Measurements from ENCODE around the gene RHBDL1. TPM values are rescaled to one million over a fixed set of nuclear protein-coding genes. Genes with fewer than 3 reads are reported as not detected.

Gene RHBDL1
- total RNA-seq, 1 experiment from 2014 or later = 12.7 TPM

GRCh38 chr16:709566-710499 lies 34.4 kb downstream of the RHBDL1 start:
- Histone ChIP-seq H3K79me2 (ENCODE audit: insufficient read depth, low read length) (peaks cover 2% of the 10 kb centered on the region), H3K4me3 (replicated peaks in 1 of 2; ENCODE audit: low read depth in 1 of 2, low read length in 2 of 2) (no peak overlapping the region), H4K20me1 (ENCODE audit: insufficient read depth) (no peaks in the 10 kb centered on the region), H3K4me1 (ENCODE audit: control insufficient read depth in 1 of 2, insufficient read depth in 2 of 2, low read length in 2 of 2) (peaks cover 17 to 54% of the 10 kb centered on the region in 2 experiments), H3K4me2 (ENCODE audit: low read length) (peak overlapping the region; percentile 17; the same call in 1 of the 2 replicates), H2AFZ (ENCODE audit: low read depth, low read length, poor library complexity, severe bottlenecking) (no peak overlapping the region), H3K27ac (ENCODE audit: low read depth, low read length) (no peak overlapping the region), H3K9me2 (ENCODE audit: insufficient read depth) (no peaks in the 10 kb centered on the region), H3K9me3 (ENCODE audit: control insufficient read depth in 1 of 2, insufficient read depth in 1 of 2, low read depth in 1 of 2, low read length in 2 of 2) (no peaks in the 10 kb centered on the region), H3K9ac (ENCODE audit: low read length) (no peak overlapping the region), H3K27me3 (ENCODE audit: insufficient read depth, low read length) (no peaks in the 10 kb centered on the region), H3K36me3 (ENCODE audit: control insufficient read depth in 1 of 2, insufficient read depth in 2 of 2, low read length in 2 of 2) (no peaks in the 10 kb centered on the region)
- intact Hi-C loops (cut with micrococcal nuclease) = loop anchor here (5.0 kb wide), 2 partner anchors 167 to 347 kb away; no protein-coding TSS in a partner anchor
- RAD21 ChIA-PET (ENCODE audit: low non-redundant PET in 1 of 2, low total read pairs in 2 of 2, uncharacterized antibody in 2 of 2, unreplicated experiment in 2 of 2) = no interaction called here
- BruUV-seq (replicated peaks) = no TSS peak
- TF ChIP-seq CTCF (IDR thresholded peaks at IDR 0.05 in 2 of 3, conservative IDR thresholded peaks at IDR 0.05 in 1 of 3; ENCODE audit: borderline replicate concordance in 1 of 3, insufficient read depth in 1 of 3, low read depth in 2 of 3, low read length in 2 of 3) = 0 out of 6 replicates have a peak, but pooled peaks of 1 of the 3 experiments have one; percentile 11
- TF ChIP-seq MAX (IDR thresholded peaks at IDR 0.05) = no peak
- POLR2A ChIA-PET = no interaction called here
- CTCF ChIA-PET = interaction anchor here (1.5 kb wide), 1 partner anchor 18 kb away, joined by 3 read pairs; no protein-coding TSS in a partner anchor
- ATAC-seq = no peak
- DNase-seq (ENCODE audit: low read depth, low spot score) = no peak

- POLR2A ChIA-PET = no interaction called here
- RAD21 ChIA-PET (ENCODE audit: low non-redundant PET in 1 of 2, low total read pairs in 2 of 2, uncharacterized antibody in 2 of 2, unreplicated experiment in 2 of 2) = no interaction called here
- CTCF ChIA-PET = interaction anchor here (1.5 kb wide), 1 partner anchor 18 kb away, joined by 3 read pairs; no protein-coding TSS in a partner anchor
- H3K79me2 ChIP-seq (ENCODE audit: insufficient read depth, low read length) = no peaks in the 10 kb centered on the region
- H3K4me2 ChIP-seq (ENCODE audit: low read length) = no peak overlapping the region
- no peak overlapping the region for H3K9ac ChIP-seq (ENCODE audit: low read length)
- DNase-seq (ENCODE audit: low read depth, low spot score) (no peak), ATAC-seq (no peak)
- no TSS peak for BruUV-seq (replicated peaks)
- H3K27me3 ChIP-seq (ENCODE audit: insufficient read depth, low read length) = no peaks in the 10 kb centered on the region
- H4K20me1 ChIP-seq (ENCODE audit: insufficient read depth) = no peaks in the 10 kb centered on the region
- intact Hi-C loops (cut with micrococcal nuclease) = loop anchor here (5.0 kb wide), 2 partner anchors 167 to 347 kb away; no protein-coding TSS in a partner anchor
- H3K36me3 ChIP-seq (ENCODE audit: control insufficient read depth in 1 of 2, insufficient read depth in 2 of 2, low read length in 2 of 2) = no peaks in the 10 kb centered on the region
- H3K4me3 ChIP-seq (replicated peaks in 1 of 2; ENCODE audit: low read depth in 1 of 2, low read length in 2 of 2) = no peak overlapping the region
- peaks cover 17 to 54% of the 10 kb centered on the region in 2 experiments for H3K4me1 ChIP-seq (ENCODE audit: control insufficient read depth in 1 of 2, insufficient read depth in 2 of 2, low read length in 2 of 2)
- H3K9me2 ChIP-seq (ENCODE audit: insufficient read depth) = no peaks in the 10 kb centered on the region
- no peak overlapping the region for H2AFZ ChIP-seq (ENCODE audit: low read depth, low read length, poor library complexity, severe bottlenecking)
- TF ChIP-seq CTCF (IDR thresholded peaks at IDR 0.05 in 2 of 3, conservative IDR thresholded peaks at IDR 0.05 in 1 of 3; ENCODE audit: borderline replicate concordance in 1 of 3, insufficient read depth in 1 of 3, low read depth in 2 of 3, low read length in 2 of 3) (no peak), RAD21 (IDR thresholded peaks at IDR 0.05; ENCODE audit: low read depth) (no peak), FOSL1 (IDR thresholded peaks at IDR 0.05; ENCODE audit: low read depth) (no peak), MAX (IDR thresholded peaks at IDR 0.05) (no peak), ELF1 (IDR thresholded peaks at IDR 0.05; ENCODE audit: borderline replicate concordance, low read depth) (no peak), ATF3 (IDR thresholded peaks at IDR 0.05) (no peak), TCF7L2 (IDR thresholded peaks at IDR 0.05; ENCODE audit: borderline replicate concordance, extremely low read depth, insufficient read depth, insufficient read length) (no peak), POLR2A (IDR thresholded peaks at IDR 0.05; ENCODE audit: borderline replicate concordance, extremely low read depth, insufficient read depth, insufficient read length) (no peak), CBX3 (IDR thresholded peaks at IDR 0.05; ENCODE audit: low read depth) (no peak), SIN3A (IDR thresholded peaks at IDR 0.05; ENCODE audit: low read depth) (no peak), JUND (IDR thresholded peaks at IDR 0.05) (no peak), ZFX (IDR thresholded peaks at IDR 0.05) (no peak), CEBPB (IDR thresholded peaks at IDR 0.05; ENCODE audit: low read depth) (no peak)
- H3K27ac ChIP-seq (ENCODE audit: low read depth, low read length) = no peak overlapping the region
- H3K9me3 ChIP-seq (ENCODE audit: control insufficient read depth in 1 of 2, insufficient read depth in 1 of 2, low read depth in 1 of 2, low read length in 2 of 2) = no peaks in the 10 kb centered on the region
Measured at GRCh38 chr16:710500-711075, 35.1 kb downstream of the RHBDL1 start.

Measured in HCT116 (cell line).